CD4-positive, alpha-beta T cell treated with Interleukin-12 subunit alpha and Interleukin-12 subunit beta, for 1 hour (primary cell): ENCODE measurements around the gene EDA.

ENCODE experiments used
- DNase-seq: peaks from one replicate; pipeline ENCODE4 v3.0.0-alpha.2; 2020

The EDA gene

GRCh38 chrX:69615779-69616456, at the start of gene EDA:
EDA (plus strand) TSS chrX:69616113.
- DNase-seq = peak; percentile 71

- DNase-seq = no peak
Measured at GRCh38 chrX:69568828-69569227, 47.1 kb upstream of the EDA start.

DNA sequence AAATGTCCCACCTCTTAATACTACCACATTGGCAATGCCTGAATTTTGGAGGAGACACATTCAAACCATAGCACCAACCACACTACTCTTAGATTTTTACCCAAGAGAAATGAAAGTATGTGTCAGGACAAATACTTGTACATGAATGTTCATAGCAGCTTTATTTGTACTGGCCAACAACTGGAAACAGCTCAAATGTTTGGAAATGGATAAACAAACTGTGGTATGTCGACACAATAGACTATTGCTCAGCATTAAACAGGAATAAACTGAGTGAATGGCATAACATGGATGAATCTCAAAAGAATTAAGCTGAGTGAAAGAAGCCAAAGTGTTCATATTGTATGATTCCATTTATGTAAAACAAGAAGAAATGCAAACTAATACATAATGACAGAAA, 18.5 kb upstream of the EDA start:
- DNase-seq = no peak

DNA sequence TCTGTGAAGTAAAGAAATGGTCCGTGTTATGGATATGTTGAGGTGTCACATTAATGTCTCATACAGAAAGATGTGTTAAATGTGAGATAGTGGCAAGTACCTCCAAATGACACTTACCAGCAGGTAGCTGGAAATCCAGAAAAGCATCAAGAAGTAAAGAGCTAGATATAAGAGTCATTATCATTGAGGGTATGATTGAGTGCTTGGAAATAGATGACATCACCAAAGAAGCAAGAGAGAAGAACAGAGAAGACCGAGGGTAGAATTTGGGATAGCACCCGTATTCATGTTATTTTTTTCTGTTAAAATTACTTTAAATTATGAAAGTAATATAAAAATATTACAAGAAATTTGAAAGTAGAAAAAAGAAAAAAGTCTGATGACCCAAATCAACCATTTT, 15.7 kb upstream of the EDA start:
- DNase-seq = no peak

GRCh38 chrX:69603566-69604194, 12.2 kb upstream of the EDA start:
- DNase-seq = no peak

DNA sequence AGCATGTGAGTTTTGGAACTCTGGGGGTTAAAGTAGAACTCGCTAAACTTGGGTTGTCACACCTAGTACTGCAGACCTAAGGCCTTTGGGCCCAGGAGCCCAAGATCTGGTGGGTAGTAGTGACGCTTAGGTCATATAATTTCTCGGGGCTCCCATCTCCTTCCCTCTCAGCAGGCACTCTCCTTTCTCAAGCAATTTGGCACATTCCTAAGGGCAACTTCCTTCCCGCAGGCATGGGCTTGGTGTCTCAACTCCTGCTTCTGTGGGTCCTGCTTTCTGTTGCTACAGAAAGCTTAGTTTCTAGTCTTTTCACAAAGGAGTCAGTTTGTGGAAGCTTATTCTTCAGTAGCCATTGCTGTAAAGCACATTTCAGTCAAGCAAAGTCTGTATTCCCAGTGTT, 10.4 kb upstream of the EDA start:
- no peak for DNase-seq

- no peak for DNase-seq
Measured at GRCh38 chrX:69607616-69608015, 8.3 kb upstream of the EDA start.

GRCh38 chrX:69613946-69614345, 2.0 kb upstream of the EDA start:
- DNase-seq = no peak

GRCh38 chrX:69614886-69615285, 1.0 kb upstream of the EDA start:
- no peak for DNase-seq

DNA sequence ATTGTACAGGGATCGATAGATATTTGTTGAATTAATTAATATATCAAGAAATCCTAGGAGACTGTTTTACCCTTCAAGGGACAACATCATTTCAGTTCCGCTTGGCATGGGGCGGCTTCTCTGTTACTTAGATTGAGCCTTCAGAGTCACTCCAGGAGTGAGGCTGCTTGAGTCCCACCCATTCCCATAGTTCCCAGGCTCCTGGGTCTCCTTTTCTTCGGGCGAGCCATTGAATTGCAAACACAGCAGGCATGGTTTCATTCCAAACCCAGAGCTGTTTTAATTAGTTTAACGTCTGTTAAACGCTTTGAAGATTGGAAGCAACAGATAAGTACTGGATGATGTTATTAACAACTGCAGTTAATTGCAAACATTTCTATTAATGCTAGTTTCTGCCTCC, 571 bp upstream of the EDA start:
- DNase-seq = no peak

DNA sequence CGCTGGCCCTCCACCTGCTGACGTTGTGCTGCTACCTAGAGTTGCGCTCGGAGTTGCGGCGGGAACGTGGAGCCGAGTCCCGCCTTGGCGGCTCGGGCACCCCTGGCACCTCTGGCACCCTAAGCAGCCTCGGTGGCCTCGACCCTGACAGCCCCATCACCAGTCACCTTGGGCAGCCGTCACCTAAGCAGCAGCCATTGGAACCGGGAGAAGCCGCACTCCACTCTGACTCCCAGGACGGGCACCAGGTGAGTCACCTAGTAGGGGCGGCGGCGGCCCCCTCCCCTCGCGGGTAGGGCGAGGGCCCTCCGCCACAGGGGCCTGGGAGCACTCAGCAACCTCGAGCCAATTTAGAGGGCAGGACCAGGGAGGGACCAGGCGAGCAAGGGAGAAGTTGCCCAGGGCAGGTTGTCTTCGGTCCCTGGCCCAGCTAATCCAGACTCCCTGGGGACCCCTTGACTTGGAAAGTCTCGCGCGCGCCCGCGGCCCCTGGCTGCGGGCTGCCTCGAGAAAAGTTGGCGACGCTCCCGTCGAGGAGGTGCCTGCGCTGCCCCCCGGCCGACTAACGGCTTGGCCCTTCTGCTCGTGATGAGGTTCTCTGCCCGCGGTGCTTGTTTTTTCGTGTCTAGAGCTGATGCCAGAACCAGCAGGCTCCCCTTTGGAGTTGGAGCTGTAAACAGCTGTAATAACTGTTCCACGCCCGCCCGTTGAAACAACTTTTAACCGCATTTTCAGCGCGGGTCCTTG, 717 bp downstream of the EDA start:
- no peak for DNase-seq

DNA sequence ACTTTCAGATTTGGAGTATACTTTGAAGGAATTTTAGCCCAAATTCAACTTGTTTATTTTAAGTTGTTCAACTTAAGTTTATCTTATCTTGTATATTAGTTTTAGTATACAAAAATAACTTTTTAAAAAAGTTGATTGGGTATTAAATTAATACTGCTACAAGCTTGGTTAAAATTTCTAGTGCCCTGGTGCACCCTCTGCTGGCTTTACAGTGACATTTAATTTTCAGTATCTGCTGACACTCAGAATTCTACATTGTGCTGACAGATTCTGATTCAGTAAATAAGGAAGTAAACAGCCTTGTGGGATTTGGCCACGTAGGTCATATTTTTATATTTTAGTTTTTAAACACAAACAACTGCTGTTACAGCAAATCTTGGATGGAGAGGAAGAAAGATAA, 2.9 kb downstream of the EDA start:
- DNase-seq = peak; percentile 21

GRCh38 chrX:69626129-69626528, 10.2 kb downstream of the EDA start:
- no peak for DNase-seq

- no peak for DNase-seq
Measured at GRCh38 chrX:69627744-69628143, 11.8 kb downstream of the EDA start.

DNA sequence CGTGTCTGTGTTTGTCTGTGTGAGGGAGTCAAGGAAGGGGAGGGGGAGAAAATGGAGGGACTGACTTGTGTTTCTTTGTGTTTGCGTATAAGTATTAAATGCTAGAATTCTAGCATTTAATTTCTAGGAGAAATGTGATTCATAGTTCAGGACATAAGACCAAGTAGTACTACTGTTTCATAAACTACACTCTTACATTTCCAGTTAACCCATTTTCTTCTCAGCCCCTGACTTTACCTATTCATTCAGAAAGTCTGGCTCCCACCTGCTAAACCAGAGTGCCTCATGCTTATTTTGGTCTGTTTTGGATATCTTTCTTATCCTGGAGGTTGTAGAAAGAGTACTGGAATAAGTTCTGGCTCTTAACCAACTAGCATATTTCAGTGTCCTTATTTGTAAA, 14.2 kb downstream of the EDA start:
- DNase-seq = no peak

DNA sequence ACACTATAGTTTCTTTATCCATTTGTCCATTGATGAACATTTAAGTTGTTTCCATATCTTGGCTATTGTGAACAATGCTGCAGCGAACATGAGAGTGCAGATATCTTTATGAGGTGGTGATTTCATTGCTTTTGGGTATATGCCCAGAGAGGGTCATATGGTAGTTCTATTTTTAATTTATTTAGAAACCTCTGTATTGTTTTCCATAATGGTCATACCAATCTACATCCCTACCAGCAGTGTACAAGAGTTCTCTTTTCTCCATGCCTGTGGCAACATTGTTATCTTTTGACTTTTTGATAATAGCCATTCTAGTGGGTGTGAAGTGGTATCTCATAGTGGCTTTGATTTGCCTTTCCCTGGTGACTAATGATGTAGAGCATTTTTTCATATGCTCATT, 48.8 kb downstream of the EDA start:
- no peak for DNase-seq

DNA sequence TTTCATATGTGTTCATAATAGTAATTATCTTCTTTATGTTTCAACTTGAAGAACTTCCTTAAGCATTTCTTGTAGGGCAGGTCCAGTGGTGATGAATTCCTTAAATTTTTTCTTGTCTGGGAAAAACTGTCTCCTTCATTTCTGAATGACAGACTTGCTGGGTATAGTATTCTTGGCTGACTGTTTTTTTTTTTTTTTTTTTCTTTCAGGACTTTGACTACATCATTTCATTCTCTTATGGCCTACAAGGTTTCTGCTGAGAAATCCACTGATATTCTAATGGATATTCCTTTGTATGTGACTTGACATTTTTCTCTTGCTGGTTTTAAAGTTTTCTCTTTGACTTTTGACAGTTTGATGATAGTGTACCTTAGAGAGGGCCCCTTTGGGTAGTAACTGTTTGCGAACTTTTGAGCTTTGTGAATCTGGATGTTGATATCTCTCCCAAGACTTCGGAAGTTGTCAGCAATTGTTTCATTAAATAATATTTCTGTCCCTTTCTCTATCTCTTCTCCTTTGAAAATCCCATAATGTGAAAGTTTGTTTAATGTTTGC, 54.2 kb downstream of the EDA start:
- no peak for DNase-seq

GRCh38 chrX:69674891-69675290, 59.0 kb downstream of the EDA start:
- DNase-seq = no peak

DNA sequence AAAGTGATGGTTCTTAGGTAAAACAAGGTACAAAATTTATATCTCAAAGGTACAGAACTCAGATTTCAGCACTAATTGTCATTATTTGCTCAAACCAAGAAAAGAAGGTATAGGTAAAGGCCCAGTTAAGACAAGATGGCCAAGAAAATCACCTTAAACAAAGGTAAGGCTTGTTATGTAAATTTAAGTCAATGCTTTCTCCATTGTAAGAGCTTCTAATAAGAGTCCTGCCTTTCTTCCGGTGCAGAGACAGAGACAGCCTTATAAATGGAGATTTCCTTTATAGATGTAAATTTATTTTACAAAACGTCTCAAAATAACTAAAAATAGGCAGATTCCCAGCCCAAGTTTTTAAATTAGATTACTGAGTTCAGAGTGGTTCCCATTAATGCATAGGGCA, 89.9 kb downstream of the EDA start:
- DNase-seq = no peak

- no peak for DNase-seq
Measured at GRCh38 chrX:69718102-69718501, 102.2 kb downstream of the EDA start.

- DNase-seq = no peak
Measured at GRCh38 chrX:69724307-69724706, 108.4 kb downstream of the EDA start.

DNA sequence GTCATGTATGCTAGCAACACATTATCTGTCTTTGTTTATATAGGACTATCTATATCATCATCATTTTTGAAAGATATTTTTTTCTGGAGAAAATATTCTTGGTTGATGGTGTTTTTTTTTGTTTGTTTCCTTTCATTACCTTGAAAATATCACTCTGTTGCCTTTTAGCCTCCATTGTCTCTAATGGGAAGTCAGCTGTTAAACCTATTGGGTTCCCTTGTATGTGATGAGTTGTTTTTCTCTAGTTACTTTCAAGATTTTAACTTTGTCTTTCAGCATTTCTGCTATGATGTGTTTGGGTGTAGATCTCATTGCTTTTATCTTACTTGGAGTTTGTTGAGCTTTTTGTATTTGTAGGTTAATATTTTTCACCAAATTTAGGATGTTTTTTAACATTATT, 124.4 kb downstream of the EDA start:
- no peak for DNase-seq

GRCh38 chrX:69741721-69742120, 125.8 kb downstream of the EDA start:
- no peak for DNase-seq

DNA sequence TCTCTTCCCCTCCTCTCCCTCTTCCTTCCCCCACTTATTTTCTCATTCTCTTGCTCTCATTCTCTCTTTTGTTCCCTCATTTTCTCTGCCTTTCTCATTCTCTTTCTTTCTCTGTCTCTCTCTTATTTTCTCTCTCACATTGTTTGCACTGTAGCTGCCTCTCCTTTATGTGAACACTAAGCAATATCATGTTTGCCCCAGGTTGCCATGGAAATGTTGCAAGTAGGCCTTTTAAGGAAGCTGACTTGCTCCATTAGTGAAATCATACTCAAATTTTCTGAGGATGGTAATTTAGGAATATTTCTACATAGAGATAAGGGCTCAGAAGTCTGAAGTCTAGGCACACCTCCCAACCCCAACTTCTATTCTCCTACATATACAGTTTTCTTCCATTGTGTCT, 130.1 kb downstream of the EDA start:
- DNase-seq = no peak
